Ascending aorta (tissue), 2 donors: ENCODE results near the gene CD6. TPM values are rescaled to one million over a fixed set of nuclear protein-coding genes. Genes with fewer than 3 reads are reported as not detected.

Source experiments
- DNase-seq, 2 donors: peaks; one replicate each; pipeline ENCODE4 v3.0.0-alpha.2; 2019; ENCODE audit warnings: low spot score in 2 of 2
- H3K27ac ChIP-seq, 2 donors: fragments of 200-600 bp; sonication (generic); one replicate each; pipeline ENCODE4 v1.5.1; 2016 to 2017; ENCODE audit warnings: mild to moderate bottlenecking in 1 of 2
- H3K27me3 ChIP-seq: fragments of 200-600 bp; sonication (generic); one replicate; pipeline ENCODE4 v1.5.1; 2017
- H3K36me3 ChIP-seq, 2 donors: fragments of 200-600 bp; sonication (generic); one replicate each; pipeline ENCODE4 v1.5.1; 2016
- H3K4me1 ChIP-seq, 2 donors: fragments of 200-600 bp; sonication (generic); one replicate each; pipeline ENCODE4 v1.5.1; 2016 to 2017; ENCODE audit warnings: mild to moderate bottlenecking in 1 of 2
- H3K4me3 ChIP-seq, 2 donors: fragments of 200-600 bp; sonication (generic); one replicate each; pipeline ENCODE4 v1.5.1; 2016 to 2017; ENCODE audit warnings: mild to moderate bottlenecking in 1 of 2
- H3K9me3 ChIP-seq, 2 donors: fragments of 200-600 bp; sonication (generic); one replicate each; pipeline ENCODE4 v1.5.1; 2016
- CTCF ChIP-seq, 3 experiments: fragments of 200-600 bp in 2 of 3; fragments of 450-650 bp in 1 of 3; sonication (generic) in 2 of 3; IDR thresholded peaks; one replicate each; pipeline ENCODE4 v1.5.1; 2016 to 2019; ENCODE audit warnings: antibody characterized with exemption in 3 of 3, mild to moderate bottlenecking in 1 of 3, moderate library complexity in 1 of 3
- intact Hi-C: fragments of 100-400 bp; cut with DNase I; formaldehyde crosslinking; loops from one replicate; pipeline ENCODE4 v1.15.1; 2023
- total RNA-seq: library from RNA; depleted of rRNA; stranded (reverse); fragments of >200 nt; gene quantifications from one replicate; pipeline ENCODE4 v1.1.0, GENCODE V29; 2016

CD6 gene
- total RNA-seq, 1 donor from 2014 or later, result not detected

GRCh38 chr11:61034704-61035525, 63.4 kb downstream of the CD6 start:
- H3K36me3 ChIP-seq, result no peaks in the 10 kb centered on the region
- no peak overlapping the region for H3K27ac ChIP-seq
- H3K4me3 ChIP-seq, result no peak overlapping the region
- H3K27me3 ChIP-seq, result no peaks in the 10 kb centered on the region
- no peak for DNase-seq
- no peaks in the 10 kb centered on the region for H3K9me3 ChIP-seq
- TF ChIP-seq CTCF (IDR thresholded peaks at IDR 0.05), result no peak
- intact Hi-C loops, result no loop called here
- H3K4me1 ChIP-seq, result no peaks in the 10 kb centered on the region

- intact Hi-C loops, result no loop called here
- Histone ChIP-seq H3K4me3 (no peak overlapping the region), H3K9me3 (no peaks in the 10 kb centered on the region), H3K27ac (no peak overlapping the region), H3K36me3 (no peaks in the 10 kb centered on the region), H3K4me1 (no peaks in the 10 kb centered on the region), H3K27me3 (no peaks in the 10 kb centered on the region)
- DNase-seq, result no peak
- no peak for TF ChIP-seq CTCF (IDR thresholded peaks at IDR 0.05)
These were observed 64.0 kb downstream of the CD6 start for GRCh38 chr11:61035526-61035835.

GRCh38 chr11:61037441-61038093, 66.1 kb downstream of the CD6 start:
- intact Hi-C loops, result no loop called here
- TF ChIP-seq CTCF (IDR thresholded peaks at IDR 0.05), result no peak
- H3K4me1 ChIP-seq, result no peaks in the 10 kb centered on the region
- no peaks in the 10 kb centered on the region for H3K36me3 ChIP-seq
- no peaks in the 10 kb centered on the region for H3K27me3 ChIP-seq
- H3K27ac ChIP-seq, result no peak overlapping the region
- H3K9me3 ChIP-seq, result no peaks in the 10 kb centered on the region
- no peak for DNase-seq
- H3K4me3 ChIP-seq, result no peak overlapping the region

- Histone ChIP-seq H3K27ac (no peak overlapping the region), H3K27me3 (no peaks in the 10 kb centered on the region), H3K4me1 (no peaks in the 10 kb centered on the region), H3K4me3 (no peak overlapping the region), H3K9me3 (no peaks in the 10 kb centered on the region), H3K36me3 (no peaks in the 10 kb centered on the region)
- DNase-seq, result no peak
- intact Hi-C loops, result no loop called here
- TF ChIP-seq CTCF (IDR thresholded peaks at IDR 0.05), result no peak
These were observed 68.4 kb downstream of the CD6 start for GRCh38 chr11:61039916-61040315.

GRCh38 chr11:61041755-61042518, 70.5 kb downstream of the CD6 start:
- H3K27ac ChIP-seq, result no peak overlapping the region
- DNase-seq, result no peak

More at GRCh38 chr11:61041755-61042518, 70.5 kb downstream of the CD6 start:
- Histone ChIP-seq H3K36me3 (no peaks in the 10 kb centered on the region), H3K27me3 (no peaks in the 10 kb centered on the region), H3K4me1 (no peaks in the 10 kb centered on the region), H3K4me3 (no peak overlapping the region), H3K9me3 (no peaks in the 10 kb centered on the region)
- TF ChIP-seq CTCF (IDR thresholded peaks at IDR 0.05), result no peak
- intact Hi-C loops, result no loop called here
